ENCODE results near the gene CLDN9.

DNA sequence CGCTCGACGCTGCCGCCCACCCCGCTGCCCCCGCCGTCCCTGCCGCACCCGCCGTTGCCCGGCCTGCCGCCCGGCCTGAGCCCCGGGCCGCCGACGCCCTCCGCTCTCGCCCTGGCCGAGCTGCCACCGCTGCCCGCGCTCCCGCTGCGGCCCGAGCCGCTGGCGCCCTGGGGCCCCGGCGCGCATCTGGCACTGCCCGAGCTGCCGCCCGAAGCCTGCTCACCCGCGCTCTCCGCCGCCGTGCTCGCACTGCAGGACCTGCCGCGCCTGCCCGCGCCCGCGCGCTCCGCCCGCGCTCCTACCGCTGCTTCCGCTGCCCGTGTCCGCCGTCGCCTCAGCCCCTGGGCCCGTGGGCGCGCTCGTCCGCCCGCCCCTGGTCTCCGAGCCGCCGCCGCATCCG is 8.4 kb upstream of the CLDN9 start:
- TF ChIP-seq POLR2AphosphoS5 (IDR thresholded peaks at IDR 0.05): no peak
- no peak for TF ChIP-seq EP300 (conservative IDR thresholded peaks at IDR 0.05; ENCODE audit: poor library complexity, severe bottlenecking)
- TF ChIP-seq, protein P1, sequence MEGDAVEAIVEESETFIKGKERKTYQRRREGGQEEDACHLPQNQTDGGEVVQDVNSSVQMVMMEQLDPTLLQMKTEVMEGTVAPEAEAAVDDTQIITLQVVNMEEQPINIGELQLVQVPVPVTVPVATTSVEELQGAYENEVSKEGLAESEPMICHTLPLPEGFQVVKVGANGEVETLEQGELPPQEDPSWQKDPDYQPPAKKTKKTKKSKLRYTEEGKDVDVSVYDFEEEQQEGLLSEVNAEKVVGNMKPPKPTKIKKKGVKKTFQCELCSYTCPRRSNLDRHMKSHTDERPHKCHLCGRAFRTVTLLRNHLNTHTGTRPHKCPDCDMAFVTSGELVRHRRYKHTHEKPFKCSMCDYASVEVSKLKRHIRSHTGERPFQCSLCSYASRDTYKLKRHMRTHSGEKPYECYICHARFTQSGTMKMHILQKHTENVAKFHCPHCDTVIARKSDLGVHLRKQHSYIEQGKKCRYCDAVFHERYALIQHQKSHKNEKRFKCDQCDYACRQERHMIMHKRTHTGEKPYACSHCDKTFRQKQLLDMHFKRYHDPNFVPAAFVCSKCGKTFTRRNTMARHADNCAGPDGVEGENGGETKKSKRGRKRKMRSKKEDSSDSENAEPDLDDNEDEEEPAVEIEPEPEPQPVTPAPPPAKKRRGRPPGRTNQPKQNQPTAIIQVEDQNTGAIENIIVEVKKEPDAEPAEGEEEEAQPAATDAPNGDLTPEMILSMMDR (IDR thresholded peaks at IDR 0.05; ENCODE audit: poor library complexity, severe bottlenecking): no peak

All from neural cell (in vitro differentiated cells).